Measurements from ENCODE around the gene BRINP1.

GRCh38 chr9:119272500-119273211 is 96.6 kb downstream of the BRINP1 start:
- TF ChIP-seq GATA2 (IDR thresholded peaks at IDR 0.05; ENCODE audit: low read depth, low read length) (no peak), GATA3 (IDR thresholded peaks at IDR 0.05; ENCODE audit: low read depth, low read length) (no peak)
